WTC11 (cell line): Measurements from ENCODE around the gene VANGL1.

Experiments
- AFF4 ChIP-seq: sonication (generic); formaldehyde crosslinking; IDR thresholded peaks from 2 replicates; pipeline ENCODE4 v1.8.1; 2023; ENCODE audit warnings: mild to moderate bottlenecking, missing genetic modification reagents, borderline replicate concordance
- CTCF ChIP-seq: fragments of 200-600 bp; IDR thresholded peaks from 2 replicates; pipeline ENCODE4 v1.8.0; 2022; ENCODE audit warnings: antibody characterized with exemption
- ESRRA ChIP-seq: sonication (generic); formaldehyde crosslinking; IDR thresholded peaks from 2 replicates; pipeline ENCODE4 v1.8.1; 2022; ENCODE audit warnings: mild to moderate bottlenecking, missing genetic modification reagents, borderline replicate concordance
- ETV6 ChIP-seq: sonication (generic); formaldehyde crosslinking; IDR thresholded peaks from 2 replicates; pipeline ENCODE4 v1.8.1; 2022; ENCODE audit warnings: mild to moderate bottlenecking, missing genetic modification reagents
- FOXP1 ChIP-seq: sonication (generic); formaldehyde crosslinking; IDR thresholded peaks from 2 replicates; pipeline ENCODE4 v1.8.0; 2022; ENCODE audit warnings: missing genetic modification reagents, mild to moderate bottlenecking, moderate library complexity, borderline replicate concordance
- FOXP4 ChIP-seq: sonication (generic); formaldehyde crosslinking; IDR thresholded peaks from 2 replicates; pipeline ENCODE4 v1.8.0; 2022; ENCODE audit warnings: mild to moderate bottlenecking, missing genetic modification reagents
- HMGA2 ChIP-seq: fragments of 250-450 bp; sonication (Bioruptor Pico); IDR thresholded peaks from 2 replicates; pipeline ENCODE4 v1.4.0; 2021; ENCODE audit warnings: mild to moderate bottlenecking, moderate library complexity
- IRF2 ChIP-seq: sonication (generic); formaldehyde crosslinking; IDR thresholded peaks from 2 replicates; pipeline ENCODE4 v1.8.0; 2022; ENCODE audit warnings: low read depth, missing genetic modification reagents, borderline replicate concordance
- NFATC4 ChIP-seq: fragments of 250-450 bp; sonication (Bioruptor Pico); IDR thresholded peaks from 2 replicates; pipeline ENCODE4 v1.9.0; 2021; ENCODE audit warnings: mild to moderate bottlenecking
- NR2C2 ChIP-seq: sonication (generic); formaldehyde crosslinking; IDR thresholded peaks from 2 replicates; pipeline ENCODE4 v1.8.0; 2022; ENCODE audit warnings: mild to moderate bottlenecking, missing genetic modification reagents
- TEAD4 ChIP-seq: sonication (generic); formaldehyde crosslinking; IDR thresholded peaks from 2 replicates; pipeline ENCODE4 v1.8.0; 2022; ENCODE audit warnings: mild to moderate bottlenecking, missing genetic modification reagents
- USF2 ChIP-seq: sonication (generic); formaldehyde crosslinking; IDR thresholded peaks from 2 replicates; pipeline ENCODE4 v1.8.1; 2023; ENCODE audit warnings: mild to moderate bottlenecking, missing genetic modification reagents, moderate library complexity
- ZBTB43 ChIP-seq: sonication (generic); formaldehyde crosslinking; IDR thresholded peaks from 2 replicates; pipeline ENCODE4 v1.8.1; 2023; ENCODE audit warnings: mild to moderate bottlenecking, missing genetic modification reagents

GRCh38 chr1:115624859-115625258 is 16.9 kb upstream of the VANGL1 start:
- no peak for TF ChIP-seq NFATC4 (CRISPR knock-in tag)
- TF ChIP-seq USF2 (CRISPR knock-in tag), result no peak
- no peak for TF ChIP-seq FOXP1 (CRISPR knock-in tag)
- no peak for TF ChIP-seq AFF4 (CRISPR knock-in tag)
- TF ChIP-seq TEAD4 (CRISPR knock-in tag), result no peak
- no peak for TF ChIP-seq ZBTB43 (CRISPR knock-in tag)
- no peak for TF ChIP-seq CTCF
- no peak for TF ChIP-seq IRF2 (CRISPR knock-in tag)
- TF ChIP-seq ESRRA (CRISPR knock-in tag), result no peak
- TF ChIP-seq ETV6, result no peak
- no peak for TF ChIP-seq HMGA2 (CRISPR knock-in tag)
- TF ChIP-seq FOXP4 (CRISPR knock-in tag), result no peak
- no peak for TF ChIP-seq NR2C2 (CRISPR knock-in tag)
